ENCODE data around the gene NRCAM.

NRCAM gene

DNA sequence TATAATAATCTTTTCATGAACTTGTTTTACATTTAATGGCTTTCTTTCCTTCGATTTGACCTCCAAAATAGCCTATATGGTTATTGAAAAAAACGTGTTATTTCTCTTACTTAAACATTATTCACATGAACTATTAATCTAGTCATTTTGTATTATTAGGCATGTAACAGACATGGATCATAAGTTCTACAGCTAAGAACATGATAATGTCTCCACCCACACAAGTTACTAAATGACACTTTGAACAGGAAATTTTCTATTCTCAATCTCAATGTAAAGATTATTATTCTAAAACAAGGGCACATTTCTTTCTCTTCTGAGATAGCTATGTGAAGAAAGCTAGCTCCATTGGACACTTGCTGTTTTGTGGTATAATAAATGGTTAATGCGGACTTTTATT is 336.0 kb downstream of the NRCAM start:
- TF ChIP-seq, protein P1, sequence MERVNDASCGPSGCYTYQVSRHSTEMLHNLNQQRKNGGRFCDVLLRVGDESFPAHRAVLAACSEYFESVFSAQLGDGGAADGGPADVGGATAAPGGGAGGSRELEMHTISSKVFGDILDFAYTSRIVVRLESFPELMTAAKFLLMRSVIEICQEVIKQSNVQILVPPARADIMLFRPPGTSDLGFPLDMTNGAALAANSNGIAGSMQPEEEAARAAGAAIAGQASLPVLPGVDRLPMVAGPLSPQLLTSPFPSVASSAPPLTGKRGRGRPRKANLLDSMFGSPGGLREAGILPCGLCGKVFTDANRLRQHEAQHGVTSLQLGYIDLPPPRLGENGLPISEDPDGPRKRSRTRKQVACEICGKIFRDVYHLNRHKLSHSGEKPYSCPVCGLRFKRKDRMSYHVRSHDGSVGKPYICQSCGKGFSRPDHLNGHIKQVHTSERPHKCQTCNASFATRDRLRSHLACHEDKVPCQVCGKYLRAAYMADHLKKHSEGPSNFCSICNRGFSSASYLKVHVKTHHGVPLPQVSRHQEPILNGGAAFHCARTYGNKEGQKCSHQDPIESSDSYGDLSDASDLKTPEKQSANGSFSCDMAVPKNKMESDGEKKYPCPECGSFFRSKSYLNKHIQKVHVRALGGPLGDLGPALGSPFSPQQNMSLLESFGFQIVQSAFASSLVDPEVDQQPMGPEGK (CRISPR knock-in tag; IDR thresholded peaks at IDR 0.05; ENCODE audit: borderline replicate concordance): no peak
- TF ChIP-seq, protein P2, sequence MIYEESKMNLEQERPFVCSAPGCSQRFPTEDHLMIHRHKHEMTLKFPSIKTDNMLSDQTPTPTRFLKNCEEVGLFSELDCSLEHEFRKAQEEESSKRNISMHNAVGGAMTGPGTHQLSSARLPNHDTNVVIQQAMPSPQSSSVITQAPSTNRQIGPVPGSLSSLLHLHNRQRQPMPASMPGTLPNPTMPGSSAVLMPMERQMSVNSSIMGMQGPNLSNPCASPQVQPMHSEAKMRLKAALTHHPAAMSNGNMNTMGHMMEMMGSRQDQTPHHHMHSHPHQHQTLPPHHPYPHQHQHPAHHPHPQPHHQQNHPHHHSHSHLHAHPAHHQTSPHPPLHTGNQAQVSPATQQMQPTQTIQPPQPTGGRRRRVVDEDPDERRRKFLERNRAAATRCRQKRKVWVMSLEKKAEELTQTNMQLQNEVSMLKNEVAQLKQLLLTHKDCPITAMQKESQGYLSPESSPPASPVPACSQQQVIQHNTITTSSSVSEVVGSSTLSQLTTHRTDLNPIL (CRISPR knock-in tag; IDR thresholded peaks at IDR 0.05; ENCODE audit: low read depth): no peak
- no peak for TF ChIP-seq ZNF565 (CRISPR knock-in tag; conservative IDR thresholded peaks at IDR 0.05; ENCODE audit: low read depth)
- TF ChIP-seq RARB (CRISPR knock-in tag; IDR thresholded peaks at IDR 0.05): no peak
- TF ChIP-seq TCF4 (CRISPR knock-in tag; IDR thresholded peaks at IDR 0.05; ENCODE audit: borderline replicate concordance): no peak
- no peak for TF ChIP-seq PPARA (CRISPR knock-in tag; IDR thresholded peaks at IDR 0.05; ENCODE audit: borderline replicate concordance)
- no peak for TF ChIP-seq ARNTL (CRISPR knock-in tag; IDR thresholded peaks at IDR 0.05; ENCODE audit: borderline replicate concordance, low read depth)
- TF ChIP-seq OSR1 (CRISPR knock-in tag; IDR thresholded peaks at IDR 0.05): no peak
- TF ChIP-seq, protein P3, sequence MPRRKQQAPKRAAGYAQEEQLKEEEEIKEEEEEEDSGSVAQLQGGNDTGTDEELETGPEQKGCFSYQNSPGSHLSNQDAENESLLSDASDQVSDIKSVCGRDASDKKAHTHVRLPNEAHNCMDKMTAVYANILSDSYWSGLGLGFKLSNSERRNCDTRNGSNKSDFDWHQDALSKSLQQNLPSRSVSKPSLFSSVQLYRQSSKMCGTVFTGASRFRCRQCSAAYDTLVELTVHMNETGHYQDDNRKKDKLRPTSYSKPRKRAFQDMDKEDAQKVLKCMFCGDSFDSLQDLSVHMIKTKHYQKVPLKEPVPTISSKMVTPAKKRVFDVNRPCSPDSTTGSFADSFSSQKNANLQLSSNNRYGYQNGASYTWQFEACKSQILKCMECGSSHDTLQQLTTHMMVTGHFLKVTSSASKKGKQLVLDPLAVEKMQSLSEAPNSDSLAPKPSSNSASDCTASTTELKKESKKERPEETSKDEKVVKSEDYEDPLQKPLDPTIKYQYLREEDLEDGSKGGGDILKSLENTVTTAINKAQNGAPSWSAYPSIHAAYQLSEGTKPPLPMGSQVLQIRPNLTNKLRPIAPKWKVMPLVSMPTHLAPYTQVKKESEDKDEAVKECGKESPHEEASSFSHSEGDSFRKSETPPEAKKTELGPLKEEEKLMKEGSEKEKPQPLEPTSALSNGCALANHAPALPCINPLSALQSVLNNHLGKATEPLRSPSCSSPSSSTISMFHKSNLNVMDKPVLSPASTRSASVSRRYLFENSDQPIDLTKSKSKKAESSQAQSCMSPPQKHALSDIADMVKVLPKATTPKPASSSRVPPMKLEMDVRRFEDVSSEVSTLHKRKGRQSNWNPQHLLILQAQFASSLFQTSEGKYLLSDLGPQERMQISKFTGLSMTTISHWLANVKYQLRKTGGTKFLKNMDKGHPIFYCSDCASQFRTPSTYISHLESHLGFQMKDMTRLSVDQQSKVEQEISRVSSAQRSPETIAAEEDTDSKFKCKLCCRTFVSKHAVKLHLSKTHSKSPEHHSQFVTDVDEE (CRISPR knock-in tag; IDR thresholded peaks at IDR 0.05): no peak
- TF ChIP-seq ESRRG (CRISPR knock-in tag; IDR thresholded peaks at IDR 0.05): no peak
- TF ChIP-seq ZC3H10 (CRISPR knock-in tag; IDR thresholded peaks at IDR 0.05): no peak
- TF ChIP-seq ZNF8 (CRISPR knock-in tag; IDR thresholded peaks at IDR 0.05): no peak
- no peak for TF ChIP-seq SNAI2 (CRISPR knock-in tag; IDR thresholded peaks at IDR 0.05)
- no peak for ATAC-seq

DNA sequence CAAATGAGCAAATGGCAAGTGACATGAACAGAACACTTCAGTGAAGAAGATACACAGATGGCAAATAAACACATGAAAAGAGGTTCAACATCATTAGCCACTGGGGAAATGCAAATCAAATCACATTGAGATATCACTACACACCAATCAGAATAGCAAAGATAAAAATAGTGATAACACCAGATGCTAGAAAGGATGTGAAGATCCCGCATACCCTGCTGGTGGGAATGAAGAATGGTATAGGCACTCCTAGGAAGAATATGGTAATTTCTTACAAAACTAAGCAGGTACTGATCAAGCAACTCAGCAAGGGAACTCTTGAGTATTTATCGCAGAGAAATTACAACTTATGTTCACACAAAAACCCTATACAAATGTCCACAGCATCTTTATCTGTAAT is 337.3 kb downstream of the NRCAM start:
- peak; percentile 43; the same call in 1 of the 3 replicates for ATAC-seq
- TF ChIP-seq ISL1 (CRISPR knock-in tag; IDR thresholded peaks at IDR 0.05): no peak
- TF ChIP-seq ZFP3 (CRISPR knock-in tag; IDR thresholded peaks at IDR 0.05): no peak
- no peak for TF ChIP-seq ZNF70 (CRISPR knock-in tag; IDR thresholded peaks at IDR 0.05)
- TF ChIP-seq, protein P4, sequence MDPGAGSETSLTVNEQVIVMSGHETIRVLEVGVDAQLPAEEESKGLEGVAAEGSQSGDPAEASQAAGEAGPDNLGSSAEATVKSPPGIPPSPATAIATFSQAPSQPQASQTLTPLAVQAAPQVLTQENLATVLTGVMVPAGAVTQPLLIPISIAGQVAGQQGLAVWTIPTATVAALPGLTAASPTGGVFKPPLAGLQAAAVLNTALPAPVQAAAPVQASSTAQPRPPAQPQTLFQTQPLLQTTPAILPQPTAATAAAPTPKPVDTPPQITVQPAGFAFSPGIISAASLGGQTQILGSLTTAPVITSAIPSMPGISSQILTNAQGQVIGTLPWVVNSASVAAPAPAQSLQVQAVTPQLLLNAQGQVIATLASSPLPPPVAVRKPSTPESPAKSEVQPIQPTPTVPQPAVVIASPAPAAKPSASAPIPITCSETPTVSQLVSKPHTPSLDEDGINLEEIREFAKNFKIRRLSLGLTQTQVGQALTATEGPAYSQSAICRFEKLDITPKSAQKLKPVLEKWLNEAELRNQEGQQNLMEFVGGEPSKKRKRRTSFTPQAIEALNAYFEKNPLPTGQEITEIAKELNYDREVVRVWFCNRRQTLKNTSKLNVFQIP (CRISPR knock-in tag; IDR thresholded peaks at IDR 0.05; ENCODE audit: borderline replicate concordance, low read depth): no peak
- TF ChIP-seq PPARA (CRISPR knock-in tag; IDR thresholded peaks at IDR 0.05; ENCODE audit: borderline replicate concordance): no peak
- TF ChIP-seq, protein P3 (CRISPR knock-in tag; IDR thresholded peaks at IDR 0.05): no peak
- TF ChIP-seq RARB (CRISPR knock-in tag; IDR thresholded peaks at IDR 0.05): no peak
- no peak for TF ChIP-seq ZC3H10 (CRISPR knock-in tag; IDR thresholded peaks at IDR 0.05)
- no peak for TF ChIP-seq SNAI2 (CRISPR knock-in tag; IDR thresholded peaks at IDR 0.05)
- TF ChIP-seq TCF4 (CRISPR knock-in tag; IDR thresholded peaks at IDR 0.05; ENCODE audit: borderline replicate concordance): no peak
- TF ChIP-seq OSR1 (CRISPR knock-in tag; IDR thresholded peaks at IDR 0.05): no peak
- no peak for TF ChIP-seq ARNTL (CRISPR knock-in tag; IDR thresholded peaks at IDR 0.05; ENCODE audit: borderline replicate concordance, low read depth)
- no peak for TF ChIP-seq ZNF8 (CRISPR knock-in tag; IDR thresholded peaks at IDR 0.05)
- TF ChIP-seq BACH2 (CRISPR knock-in tag; IDR thresholded peaks at IDR 0.05; ENCODE audit: borderline replicate concordance): no peak
- TF ChIP-seq GLIS3 (CRISPR knock-in tag; IDR thresholded peaks at IDR 0.05): no peak
- TF ChIP-seq, protein P1 (CRISPR knock-in tag; IDR thresholded peaks at IDR 0.05; ENCODE audit: borderline replicate concordance): no peak
- no peak for TF ChIP-seq TOX (CRISPR knock-in tag; IDR thresholded peaks at IDR 0.05; ENCODE audit: borderline replicate concordance)
- TF ChIP-seq, protein P2 (CRISPR knock-in tag; IDR thresholded peaks at IDR 0.05; ENCODE audit: low read depth): no peak
- TF ChIP-seq ESRRG (CRISPR knock-in tag; IDR thresholded peaks at IDR 0.05): no peak
